Cerebellar nuclear complex (tissue), 1 donor: ENCODE measurements around the gene ACAP3.
"Not testable (repeated sequence)": the region's sequence is repeated elsewhere in the genome, so short reads cannot be mapped to it uniquely, and the experiment has no call there.

Experiments
- DNase-seq, 2 experiments: peaks; one replicate each; lab custom pipeline; 2025; lab: John Stamatoyannopoulos, UW

The ACAP3 gene

GRCh38 chr1:1264868-1265272 lies 42.9 kb downstream of the ACAP3 start:
- no peak for DNase-seq

DNA sequence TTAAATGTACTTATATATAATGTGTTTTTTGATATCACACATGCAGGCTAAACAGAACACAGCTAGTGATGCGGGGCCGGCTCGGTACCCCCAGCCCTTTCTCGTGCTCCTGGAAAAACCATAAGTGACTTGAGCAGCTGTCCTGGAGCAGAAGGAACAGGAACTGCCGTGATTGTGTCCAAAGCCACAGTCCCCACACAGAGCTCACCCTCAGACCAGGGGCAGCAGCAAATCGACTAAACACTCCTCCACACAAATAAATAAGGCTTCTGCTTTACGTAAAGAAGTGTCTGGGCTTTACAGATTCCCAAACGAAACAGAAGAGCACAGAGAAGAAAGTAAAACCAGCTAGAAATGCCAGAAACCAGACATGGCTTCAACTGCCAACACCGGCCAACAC lies 43.7 kb downstream of the ACAP3 start:
- DNase-seq, result no peak

DNA sequence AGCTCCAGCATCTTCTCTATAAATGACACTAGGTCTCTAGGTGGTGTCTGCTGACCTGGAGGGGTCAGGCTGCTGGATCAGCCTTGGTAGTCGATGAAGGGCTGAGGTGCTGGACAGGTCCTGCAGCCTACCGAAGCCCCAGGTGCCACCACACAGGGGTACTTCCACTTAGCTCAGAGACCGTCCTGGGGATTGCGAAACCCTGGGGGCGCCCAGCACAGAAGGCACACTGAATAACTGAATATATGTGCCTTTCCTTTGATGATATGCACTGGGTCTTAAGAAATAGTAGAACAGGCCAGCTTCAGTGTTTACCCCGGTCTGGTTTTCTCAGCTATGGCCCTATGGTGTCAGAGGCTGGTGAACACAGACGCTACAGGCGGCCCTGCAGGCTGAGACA lies 45.0 kb downstream of the ACAP3 start:
- no peak for DNase-seq

GRCh38 chr1:1262071-1262470 lies 45.7 kb downstream of the ACAP3 start:
- no peak for DNase-seq

DNA sequence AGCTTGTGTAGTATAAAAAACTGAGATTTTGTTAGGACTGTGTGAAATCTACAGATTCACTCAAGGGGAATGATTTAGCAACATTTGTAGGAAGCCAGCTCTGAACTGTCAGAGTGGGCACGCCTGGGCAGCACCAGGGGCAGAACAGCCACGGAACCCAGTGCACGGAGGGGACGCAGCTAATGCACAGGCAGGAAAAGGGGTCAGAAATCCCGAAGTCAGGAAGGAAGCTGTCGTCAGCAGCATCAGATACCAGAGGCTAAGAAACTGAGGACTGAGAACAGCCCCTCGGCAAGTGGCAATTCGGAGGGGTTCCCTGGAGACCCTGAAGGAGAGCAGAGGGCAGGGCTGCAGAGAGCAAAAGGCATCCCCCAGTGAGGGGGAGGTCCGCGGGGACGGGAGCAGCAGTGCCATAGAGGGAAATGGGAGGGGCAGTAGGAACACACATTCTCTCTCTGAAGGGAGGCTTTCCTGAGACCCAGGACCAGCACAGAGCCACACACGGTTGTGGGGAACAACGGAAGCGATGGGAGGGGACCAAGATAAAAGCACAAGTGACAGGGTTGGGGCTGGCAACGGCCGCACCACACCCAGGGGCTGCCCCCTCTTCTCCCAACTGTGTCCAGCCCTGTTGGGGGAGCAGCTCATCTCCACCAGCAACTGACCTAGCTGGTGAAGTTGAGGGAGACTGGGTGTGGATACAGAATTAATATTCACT lies 46.7 kb downstream of the ACAP3 start:
- DNase-seq, result no peak

- no peak for DNase-seq
Measured at GRCh38 chr1:1259951-1260600, 47.7 kb downstream of the ACAP3 start.

- DNase-seq, result no peak
Measured at GRCh38 chr1:1259540-1259939, 48.2 kb downstream of the ACAP3 start.

- no peak for DNase-seq
Measured at GRCh38 chr1:1259119-1259488, 48.6 kb downstream of the ACAP3 start.

DNA sequence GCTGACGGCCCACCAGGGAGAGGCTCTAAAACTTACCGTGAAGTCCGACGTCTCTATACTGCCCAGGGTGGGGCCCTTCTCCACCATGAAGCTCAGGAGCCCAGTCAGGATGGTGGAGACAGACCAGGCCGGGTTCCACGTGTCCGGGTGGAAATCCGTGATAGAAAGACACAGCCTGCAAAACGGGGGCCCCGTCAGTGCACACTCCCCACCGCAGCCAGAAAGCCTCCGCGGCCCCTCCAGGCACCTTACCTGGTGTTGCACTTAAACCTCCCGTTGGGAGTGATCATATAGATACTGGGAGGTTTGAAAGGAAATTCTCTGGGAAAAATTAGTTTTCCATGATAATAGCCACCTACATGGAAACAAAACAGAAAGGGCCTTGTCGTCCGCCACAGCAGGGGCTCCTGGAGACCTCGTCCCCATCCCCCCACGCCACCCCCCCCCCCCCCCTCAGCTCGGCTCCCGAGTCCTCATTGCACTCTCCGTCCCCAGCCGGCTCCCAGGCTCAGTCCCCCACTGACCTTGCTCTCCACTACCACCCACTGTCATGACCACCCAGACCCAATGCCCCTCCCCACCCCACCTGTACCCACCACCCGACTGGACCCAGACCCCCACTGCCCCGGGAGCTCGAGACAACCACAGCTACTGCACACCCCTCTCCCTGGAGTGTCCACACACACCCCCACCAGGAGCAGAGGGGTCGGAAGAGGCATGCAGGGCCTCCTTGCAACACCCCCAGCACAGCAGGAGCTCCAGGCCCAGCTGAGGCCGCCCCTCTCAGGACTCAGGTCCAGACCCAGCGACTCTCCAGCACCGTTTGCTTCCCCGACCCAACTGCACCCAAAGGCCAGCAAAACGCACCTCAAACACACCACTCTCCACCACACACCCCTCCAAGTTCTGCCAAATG lies 50.5 kb downstream of the ACAP3 start:
- no peak for DNase-seq

DNA sequence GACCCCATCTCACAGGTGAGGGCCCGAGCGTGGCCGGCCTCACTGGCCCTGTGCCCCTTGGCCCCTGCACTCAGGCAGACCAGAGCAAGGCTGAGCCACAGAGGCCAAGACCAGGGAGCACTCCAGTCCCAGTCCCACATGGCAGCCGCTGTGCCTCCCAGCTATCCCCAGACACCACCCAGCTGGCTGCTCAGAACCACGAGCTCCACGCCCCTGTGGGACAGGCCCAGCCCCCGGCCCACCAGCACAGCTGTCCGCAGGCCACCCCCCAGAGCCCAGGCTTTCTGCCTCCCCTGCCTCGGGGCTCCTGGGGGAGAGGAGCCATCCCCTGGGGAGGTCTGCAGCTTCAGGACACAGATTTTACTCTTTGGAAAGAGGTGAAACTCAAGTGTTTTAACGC lies 52.1 kb downstream of the ACAP3 start:
- no peak for DNase-seq

DNA sequence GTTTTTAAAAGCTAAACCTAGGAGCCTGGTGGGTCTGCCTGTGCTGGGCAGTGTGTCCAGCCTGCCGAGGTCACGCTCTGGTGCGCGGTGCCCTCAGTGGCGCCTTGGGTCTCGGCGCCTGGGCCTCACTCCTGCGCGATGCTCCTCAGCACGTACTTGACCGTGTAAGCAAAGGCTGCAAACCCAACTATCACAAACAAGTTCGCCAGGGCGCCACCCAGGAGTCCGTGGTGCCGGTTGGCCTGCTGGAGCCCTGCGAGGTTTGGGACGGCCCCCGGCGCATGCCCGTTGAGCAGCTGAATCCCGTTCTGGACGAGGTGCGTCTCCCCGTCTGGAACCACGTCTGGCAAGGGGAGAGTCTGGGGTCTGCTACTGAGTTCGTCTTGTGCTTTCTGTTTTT lies 52.7 kb downstream of the ACAP3 start:
- DNase-seq, result no peak

DNA sequence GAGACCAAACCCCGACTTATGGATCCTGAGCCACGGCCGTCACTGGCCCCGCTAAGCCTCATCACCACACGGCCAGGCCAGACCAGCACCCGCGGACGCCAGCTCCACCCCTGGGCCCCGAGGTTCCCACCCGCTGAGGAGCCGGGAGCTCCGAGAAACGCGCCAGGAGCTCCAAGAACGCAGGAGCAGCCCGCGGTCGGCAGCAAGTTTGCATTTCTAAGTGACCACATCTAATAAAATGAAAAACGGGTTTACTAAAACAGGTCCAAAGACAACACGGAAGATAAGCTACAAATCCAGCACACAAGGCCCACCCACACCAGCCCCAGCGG lies 53.1 kb downstream of the ACAP3 start:
- no peak for DNase-seq

- no peak for DNase-seq
Measured at GRCh38 chr1:1253972-1254666, 53.6 kb downstream of the ACAP3 start.

- DNase-seq, result no peak
Measured at GRCh38 chr1:1253314-1253713, 54.4 kb downstream of the ACAP3 start.

DNA sequence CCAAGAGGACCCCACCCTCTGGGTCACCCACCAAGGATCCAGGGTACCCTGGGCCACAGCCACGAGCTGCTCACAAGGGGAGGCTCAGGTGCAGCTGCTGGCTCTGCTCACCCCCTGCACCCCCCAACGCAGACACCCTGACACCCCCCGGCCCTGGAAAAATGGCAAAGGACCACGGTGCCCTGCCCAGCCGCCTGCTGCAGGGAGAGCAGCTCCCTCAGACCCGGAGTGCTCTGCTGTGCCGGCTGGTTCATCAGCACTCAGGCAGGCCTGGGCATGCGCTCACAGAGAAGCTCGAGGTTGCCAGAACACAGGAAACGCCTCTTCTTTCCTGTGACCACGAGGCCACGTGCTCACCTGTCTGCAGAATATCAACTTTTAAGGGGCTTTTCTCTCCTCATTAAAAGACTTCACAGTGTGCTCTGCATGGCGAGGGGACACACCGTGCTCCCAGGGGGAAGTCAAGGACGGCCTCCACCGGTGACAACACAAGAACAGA lies 56.9 kb downstream of the ACAP3 start:
- DNase-seq, result no peak

DNA sequence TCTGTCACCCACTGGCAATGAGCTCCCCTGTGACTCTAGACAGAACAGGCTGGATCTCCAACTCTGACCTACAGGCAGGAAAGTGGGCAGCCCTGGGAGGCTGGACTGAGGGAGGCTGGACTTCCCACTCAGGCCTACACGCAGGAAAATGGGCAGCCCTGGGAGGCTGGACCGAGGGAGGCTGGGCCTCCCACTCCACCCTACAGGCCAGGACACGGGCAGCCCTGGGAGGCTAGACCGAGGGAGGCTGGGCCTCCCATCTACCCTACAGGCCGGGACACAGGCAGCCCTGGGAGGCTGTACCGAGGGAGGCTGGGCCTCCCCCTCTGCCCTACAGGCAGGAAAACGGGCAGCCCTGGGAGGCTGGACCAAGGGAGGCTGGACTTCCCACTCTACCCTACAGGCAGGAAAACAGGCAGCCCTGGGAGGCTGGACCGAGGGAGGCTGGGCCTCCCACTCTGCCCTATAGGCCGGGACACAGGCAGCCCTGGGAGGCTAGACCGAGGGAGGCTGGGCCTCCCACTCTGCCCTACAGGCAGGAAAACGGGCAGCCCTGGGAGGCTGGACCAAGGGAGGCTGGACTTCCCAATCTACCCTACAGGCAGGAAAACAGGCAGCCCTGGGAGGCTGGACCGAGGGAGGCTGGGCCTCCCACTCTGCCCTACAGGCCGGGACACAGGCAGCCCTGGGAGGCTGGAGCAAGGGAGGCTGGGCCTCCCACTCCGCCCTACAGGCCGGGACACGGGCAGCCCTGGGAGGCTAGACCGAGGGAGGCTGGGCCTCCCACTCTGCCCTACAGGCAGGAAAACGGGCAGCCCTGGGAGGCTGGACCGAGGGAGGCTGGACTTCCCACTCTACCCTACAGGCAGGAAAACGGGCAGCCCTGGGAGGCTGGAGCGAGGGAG lies 59.5 kb downstream of the ACAP3 start:
- not testable (repeated sequence) for DNase-seq

DNA sequence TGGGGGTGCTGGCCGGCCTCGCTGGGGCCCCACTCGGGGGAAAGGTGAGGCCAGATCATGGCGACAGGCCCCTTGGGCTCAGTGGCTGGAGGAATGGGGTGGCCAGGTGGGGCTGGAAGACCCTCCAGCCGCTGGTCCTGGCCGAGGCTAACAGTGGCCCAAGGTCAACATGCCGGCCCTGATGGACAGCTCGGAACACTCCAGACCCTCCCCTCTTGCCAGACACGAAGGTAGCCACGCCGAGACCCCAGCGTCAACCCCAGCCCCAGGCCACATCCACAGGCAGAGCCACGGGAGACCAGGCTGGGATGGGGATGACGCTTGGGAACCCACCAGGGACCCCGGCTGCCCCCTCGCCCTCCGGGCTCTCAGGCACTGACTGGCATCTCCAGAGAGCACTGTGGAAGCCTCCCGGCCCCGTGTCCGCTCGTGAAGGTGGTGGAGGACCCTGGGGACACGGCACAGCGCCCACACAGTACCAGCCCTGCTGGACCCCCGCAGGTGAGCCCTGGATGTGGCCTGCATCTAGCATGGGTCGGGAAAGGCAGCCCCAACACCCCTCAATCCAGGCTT lies 60.3 kb downstream of the ACAP3 start:
- DNase-seq, result no peak

DNA sequence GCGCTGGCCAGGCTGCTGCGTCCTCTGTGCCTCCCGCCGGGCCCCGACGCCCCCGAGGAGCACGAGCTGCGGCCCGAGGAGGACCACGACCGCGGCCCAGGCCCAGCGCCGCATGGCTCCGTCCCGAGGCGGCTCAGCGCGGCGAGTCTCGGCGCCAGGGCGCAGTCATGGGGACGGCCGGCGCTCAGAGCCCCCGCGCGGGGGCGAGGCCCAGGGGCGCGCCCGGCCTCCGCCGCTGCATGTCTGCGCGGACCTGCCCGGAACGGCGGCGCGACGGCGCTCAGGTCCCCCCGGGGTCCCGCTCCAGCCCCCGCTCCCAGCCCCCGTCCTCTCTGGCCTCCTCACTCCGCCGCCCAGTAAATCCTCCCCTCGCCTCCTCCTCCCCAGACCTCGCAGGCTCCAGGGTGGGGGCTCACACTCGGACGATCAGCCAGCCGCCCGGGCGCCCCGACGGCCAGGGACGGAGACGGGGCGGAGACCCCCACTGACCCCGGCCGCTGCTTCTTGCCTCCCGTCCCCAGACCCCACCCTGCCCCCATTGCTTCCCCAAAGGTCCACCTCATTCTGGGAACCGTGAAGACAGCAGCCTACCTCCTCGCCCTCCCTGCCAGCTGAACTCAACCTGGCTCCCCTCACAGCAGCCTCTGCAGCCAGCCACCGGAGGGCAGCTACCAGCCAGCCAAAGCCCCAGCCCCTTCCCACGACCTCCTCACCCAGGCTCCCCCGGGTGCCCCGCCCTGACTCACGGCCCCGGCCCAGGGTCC lies 61.0 kb downstream of the ACAP3 start, which contains the start of gene C1QTNF12:
Gene C1QTNF12 (minus strand): TSS at position 146 of the 764 bp plus-strand sequence. CDS start 32 bp downstream, at position 114.
- DNase-seq, result no peak

- no peak for DNase-seq
Measured at GRCh38 chr1:1245817-1246576, 61.7 kb downstream of the ACAP3 start.
